SK-N-SH treated with all-trans-retinoic acid at 6 μM for 48 hours (cell line): ENCODE results near the gene INO80B.

Experiments used
- ATAC-seq: fragments of 200-7000 bp; cut with Tn5 transposase; 3 replicates; pipeline ENCODE4 v1.9.1; 2020; ENCODE audit warnings: mild to moderate bottlenecking, moderate library complexity
- ARNTL ChIP-seq: fragments of 450-650 bp; formaldehyde crosslinking; IDR thresholded peaks from 2 replicates; pipeline ENCODE4 v1.5.0; 2020; ENCODE audit warnings: low read depth, mild to moderate bottlenecking, moderate library complexity, borderline replicate concordance
- BACH2 ChIP-seq: fragments of 250-450 bp; sonication (Bioruptor Pico); IDR thresholded peaks from 2 replicates; pipeline ENCODE4 v1.9.0; 2021; ENCODE audit warnings: mild to moderate bottlenecking, borderline replicate concordance
- CREB5 ChIP-seq: fragments of 250-450 bp; sonication (Bioruptor Pico); IDR thresholded peaks from 2 replicates; pipeline ENCODE4 v1.5.1; 2020; ENCODE audit warnings: low read depth, mild to moderate bottlenecking, moderate library complexity
- CSDC2 ChIP-seq: fragments of 250-450 bp; sonication (Bioruptor Pico); IDR thresholded peaks from 2 replicates; pipeline ENCODE4 v1.5.0; 2020; ENCODE audit warnings: mild to moderate bottlenecking, moderate library complexity
- CSRNP3 ChIP-seq: fragments of 250-450 bp; sonication (Bioruptor Pico); IDR thresholded peaks from 2 replicates; pipeline ENCODE4 v1.5.1; 2021; ENCODE audit warnings: mild to moderate bottlenecking, moderate library complexity
- ESRRG ChIP-seq: fragments of 250-450 bp; sonication (Bioruptor Pico); IDR thresholded peaks from 2 replicates; pipeline ENCODE4 v1.6.1; 2021; ENCODE audit warnings: mild to moderate bottlenecking
- GLIS3 ChIP-seq: fragments of 250-450 bp; sonication (Bioruptor Pico); IDR thresholded peaks from 2 replicates; pipeline ENCODE4 v1.5.0; 2020; ENCODE audit warnings: mild to moderate bottlenecking, moderate library complexity
- ISL1 ChIP-seq: fragments of 250-450 bp; sonication (Bioruptor Pico); IDR thresholded peaks from 2 replicates; pipeline ENCODE4 v2.1.2; 2022; ENCODE audit warnings: mild to moderate bottlenecking, moderate library complexity
- OSR1 ChIP-seq: fragments of 250-450 bp; sonication (Bioruptor Pico); IDR thresholded peaks from 2 replicates; pipeline ENCODE4 v1.8.0; 2022; ENCODE audit warnings: moderate library complexity, mild to moderate bottlenecking, inconsistent platforms
- PATZ1 ChIP-seq: fragments of 250-450 bp; sonication (Bioruptor Pico); IDR thresholded peaks from 2 replicates; pipeline ENCODE4 v1.8.0; 2020; ENCODE audit warnings: mild to moderate bottlenecking, moderate library complexity, borderline replicate concordance
- POU6F1 ChIP-seq: fragments of 250-450 bp; sonication (Bioruptor Pico); IDR thresholded peaks from 2 replicates; pipeline ENCODE4 v1.8.0; 2021; ENCODE audit warnings: low read depth, mild to moderate bottlenecking, moderate library complexity, borderline replicate concordance
- PPARA ChIP-seq: fragments of 250-450 bp; sonication (Bioruptor Pico); IDR thresholded peaks from 2 replicates; pipeline ENCODE4 v1.5.0; 2020; ENCODE audit warnings: mild to moderate bottlenecking, borderline replicate concordance
- RARB ChIP-seq: fragments of 250-450 bp; sonication (Bioruptor Pico); IDR thresholded peaks from 2 replicates; pipeline ENCODE4 v1.8.0; 2021; ENCODE audit warnings: mild to moderate bottlenecking, moderate library complexity
- SNAI2 ChIP-seq: fragments of 250-450 bp; sonication (Bioruptor Pico); IDR thresholded peaks from 2 replicates; pipeline ENCODE4 v1.5.0; 2020; ENCODE audit warnings: mild to moderate bottlenecking, moderate library complexity
- TCF4 ChIP-seq: fragments of 250-450 bp; sonication (Bioruptor Pico); IDR thresholded peaks from 2 replicates; pipeline ENCODE4 v1.8.0; 2021; ENCODE audit warnings: mild to moderate bottlenecking, moderate library complexity, borderline replicate concordance
- TOX ChIP-seq: fragments of 250-450 bp; sonication (Bioruptor Pico); IDR thresholded peaks from 2 replicates; pipeline ENCODE4 v1.8.0; 2021; ENCODE audit warnings: mild to moderate bottlenecking, moderate library complexity, borderline replicate concordance
- TSHZ2 ChIP-seq: fragments of 250-450 bp; sonication (Bioruptor Pico); IDR thresholded peaks from 2 replicates; pipeline ENCODE4 v1.5.0; 2020; ENCODE audit warnings: mild to moderate bottlenecking, moderate library complexity
- ZC3H10 ChIP-seq: fragments of 250-450 bp; sonication (Bioruptor Pico); IDR thresholded peaks from 2 replicates; pipeline ENCODE4 v1.5.1; 2021; ENCODE audit warnings: mild to moderate bottlenecking, moderate library complexity
- ZFP3 ChIP-seq: fragments of 250-450 bp; sonication (Bioruptor Pico); IDR thresholded peaks from 2 replicates; pipeline ENCODE4 v1.5.0; 2020; ENCODE audit warnings: mild to moderate bottlenecking, moderate library complexity
- ZFP30 ChIP-seq: fragments of 450-650 bp; formaldehyde crosslinking; IDR thresholded peaks from 2 replicates; pipeline ENCODE4 v1.5.0; 2022; ENCODE audit warnings: mild to moderate bottlenecking, moderate library complexity
- ZNF565 ChIP-seq: fragments of 450-650 bp; formaldehyde crosslinking; conservative IDR thresholded peaks from 2 replicates; pipeline ENCODE4 v1.5.0; 2020; ENCODE audit warnings: low read depth, mild to moderate bottlenecking, moderate library complexity
- ZNF70 ChIP-seq: fragments of 450-650 bp; formaldehyde crosslinking; IDR thresholded peaks from 2 replicates; pipeline ENCODE4 v1.5.0; 2020; ENCODE audit warnings: mild to moderate bottlenecking, moderate library complexity
- ZNF8 ChIP-seq: fragments of 450-650 bp; formaldehyde crosslinking; IDR thresholded peaks from 2 replicates; pipeline ENCODE4 v1.5.0; 2020; ENCODE audit warnings: mild to moderate bottlenecking, moderate library complexity

The INO80B gene

GRCh38 chr2:74471332-74472065 lies 16.6 kb downstream of the INO80B start (continued):
- no peak for TF ChIP-seq CSRNP3 (CRISPR knock-in tag)
- no peak for TF ChIP-seq ZC3H10 (CRISPR knock-in tag)
- TF ChIP-seq ZNF8 (CRISPR knock-in tag), result no peak
- no peak for TF ChIP-seq TCF4
- TF ChIP-seq, all 23 proteins: peak for 0

GRCh38 chr2:74472086-74472944 lies 17.4 kb downstream of the INO80B start, which contains the start of gene MRPL53:
Gene MRPL53, minus strand, starts transcription at chr2:74472680. Its CDS starts 20 bp downstream, at chr2:74472660.
- peak; percentile 91 for ATAC-seq
- no peak for TF ChIP-seq ZNF70
- TF ChIP-seq OSR1 (CRISPR knock-in tag), result no peak
- no peak for TF ChIP-seq PATZ1
- no peak for TF ChIP-seq TOX (CRISPR knock-in tag)
- TF ChIP-seq TSHZ2, result no peak; the same call in 1 of the 2 replicates
- TF ChIP-seq ESRRG (CRISPR knock-in tag), result no peak
- TF ChIP-seq BACH2 (CRISPR knock-in tag), result no peak
- no peak for TF ChIP-seq SNAI2 (CRISPR knock-in tag)
- no peak for TF ChIP-seq ZNF565 (CRISPR knock-in tag)
- TF ChIP-seq ZNF8 (CRISPR knock-in tag), result no peak
- TF ChIP-seq ISL1, result no peak
- peak; percentile 61; the same call in 1 of the 2 replicates for TF ChIP-seq ZFP3 (CRISPR knock-in tag)
- 0 out of 2 replicates have a peak, but pooled peaks have one; percentile 11 for TF ChIP-seq RARB
- TF ChIP-seq POU6F1 (CRISPR knock-in tag), result 0 out of 2 replicates have a peak, but pooled peaks have one; percentile 70
- TF ChIP-seq CSRNP3 (CRISPR knock-in tag), result no peak
- peak; percentile 86 for TF ChIP-seq GLIS3 (CRISPR knock-in tag)
- TF ChIP-seq TCF4, result 0 out of 2 replicates have a peak, but pooled peaks have one; percentile 15
- TF ChIP-seq PPARA (CRISPR knock-in tag), result no peak
- no peak for TF ChIP-seq ZFP30
- no peak for TF ChIP-seq ARNTL (CRISPR knock-in tag)
- no peak for TF ChIP-seq CREB5 (CRISPR knock-in tag)
- no peak for TF ChIP-seq CSDC2 (CRISPR knock-in tag)
- no peak for TF ChIP-seq ZC3H10 (CRISPR knock-in tag)
